Neuronal stem cell (in vitro differentiated cells): ENCODE data around the gene TIMP2.
A peak's percentile ranks its signal among the peaks of the same experiment; 100 is the strongest.

Source experiments
- DNase-seq: peaks from one replicate; pipeline ENCODE4 v3.0.0-alpha.2; 2013; ENCODE audit warnings: low spot score
- H2AFZ ChIP-seq: one replicate; pipeline ENCODE4 v1.6.1; 2013; ENCODE audit warnings: mild to moderate bottlenecking, low read length, inconsistent platforms
- H2AK5ac ChIP-seq: 2 replicates; pipeline ENCODE4 v1.6.1; 2013; ENCODE audit warnings: low read depth, mild to moderate bottlenecking, inconsistent platforms, low read length, moderate library complexity, mixed read lengths
- H2BK120ac ChIP-seq: 2 replicates; pipeline ENCODE4 v1.6.1; 2013; ENCODE audit warnings: low read depth, mild to moderate bottlenecking, inconsistent platforms, low read length, moderate library complexity, mixed read lengths
- H2BK12ac ChIP-seq: one replicate; pipeline ENCODE4 v1.6.1; 2013; ENCODE audit warnings: low read length, inconsistent platforms
- H2BK15ac ChIP-seq: 2 replicates; pipeline ENCODE4 v1.6.1; 2013; ENCODE audit warnings: mild to moderate bottlenecking, low read length, inconsistent platforms, mixed read lengths
- H2BK5ac ChIP-seq: one replicate; pipeline ENCODE4 v1.6.1; 2013; ENCODE audit warnings: inconsistent platforms, mild to moderate bottlenecking, low read length, moderate library complexity
- H3K14ac ChIP-seq: one replicate; pipeline ENCODE4 v1.6.1; 2013; ENCODE audit warnings: low read length, inconsistent platforms
- H3K18ac ChIP-seq: 2 replicates; pipeline ENCODE4 v1.6.1; 2013; ENCODE audit warnings: low read length, inconsistent platforms
- H3K23ac ChIP-seq: 2 replicates; pipeline ENCODE4 v1.6.1; 2013; ENCODE audit warnings: low read depth, mild to moderate bottlenecking, mixed read lengths, low read length, inconsistent platforms; ENCODE audit not compliant: poor library complexity
- H3K27ac ChIP-seq: replicated peaks from 3 replicates; pipeline ENCODE4 v1.5.1; 2013; ENCODE audit warnings: low read length, inconsistent platforms
- H3K27me3 ChIP-seq, 3 experiments: 2 replicates each; pipeline ENCODE4 v1.6.1; 2013; ENCODE audit warnings: low read length in 3 of 3, mild to moderate bottlenecking in 2 of 3, inconsistent platforms in 1 of 3, low read depth in 1 of 3, mixed read lengths in 1 of 3, moderate library complexity in 1 of 3; ENCODE audit not compliant: control insufficient read depth in 3 of 3, insufficient read depth in 3 of 3
- H3K36me3 ChIP-seq, 2 donors: replicated peaks in 1 of 2; 2 replicates each; pipeline ENCODE4 v1.6.1; 2013; ENCODE audit warnings: low read length in 2 of 2; ENCODE audit not compliant: control insufficient read depth in 2 of 2, insufficient read depth in 2 of 2
- H3K4ac ChIP-seq: 2 replicates; pipeline ENCODE4 v1.6.1; 2013; ENCODE audit warnings: inconsistent platforms, mild to moderate bottlenecking, low read length, moderate library complexity
- H3K4me1 ChIP-seq, 2 donors: 1 replicate in 1 of 2; 2 replicates in 1 of 2; pipeline ENCODE4 v1.6.1; 2013; ENCODE audit warnings: low read length in 2 of 2, low read depth in 1 of 2; ENCODE audit not compliant: control insufficient read depth in 2 of 2, insufficient read depth in 1 of 2
- H3K4me2 ChIP-seq: one replicate; pipeline ENCODE4 v1.6.1; 2013; ENCODE audit warnings: mild to moderate bottlenecking, low read length, inconsistent platforms; ENCODE audit not compliant: insufficient read depth, poor library complexity, severe bottlenecking
- H3K4me3 ChIP-seq, 2 donors: 2 replicates each; pipeline ENCODE4 v1.5.1; 2013; ENCODE audit warnings: low read length in 2 of 2, mild to moderate bottlenecking in 2 of 2, inconsistent platforms in 1 of 2, moderate library complexity in 1 of 2
- H3K79me1 ChIP-seq: one replicate; pipeline ENCODE4 v1.6.1; 2013; ENCODE audit warnings: low read depth, mild to moderate bottlenecking, inconsistent platforms, low read length, moderate library complexity
- H3K9ac ChIP-seq: one replicate; pipeline ENCODE4 v1.6.1; 2013; ENCODE audit warnings: mild to moderate bottlenecking, low read depth, low read length, inconsistent platforms; ENCODE audit not compliant: poor library complexity
- H3K9me3 ChIP-seq, 2 donors: replicated peaks in 1 of 2; 2 replicates each; pipeline versions ENCODE3 to v1.6.1; 2013; ENCODE audit warnings: low read length in 2 of 2, mild to moderate bottlenecking in 2 of 2, inconsistent platforms in 1 of 2, low read depth in 1 of 2, mixed read lengths in 1 of 2, moderate library complexity in 1 of 2; ENCODE audit not compliant: control insufficient read depth in 2 of 2, insufficient read depth in 1 of 2
- H4K8ac ChIP-seq: one replicate; pipeline ENCODE4 v1.6.1; 2013; ENCODE audit warnings: low read depth, mild to moderate bottlenecking, inconsistent platforms, low read length, moderate library complexity
- H4K91ac ChIP-seq: one replicate; pipeline ENCODE4 v1.6.1; 2013; ENCODE audit warnings: low read length, low read depth, mild to moderate bottlenecking, inconsistent platforms; ENCODE audit not compliant: poor library complexity
- WGBS, 2 donors: extraction: QIAGEN DNeasy Blood & Tissue Kit; methylation state at CpG; one replicate each; pipeline ENCODE4 v1.1.7; 2013; ENCODE audit warnings: missing lambda C conversion rate in 2 of 2, mixed read lengths in 1 of 2; ENCODE audit not compliant: insufficient read length in 2 of 2, insufficient replicate concordance in 1 of 2; ENCODE audit errors: extremely low coverage in 2 of 2; 5-methylcytosine and 5-hydroxymethylcytosine counted together

The TIMP2 gene

GRCh38 chr17:78855561-78856165 lies 69.5 kb downstream of the TIMP2 start:
- Histone ChIP-seq H2BK5ac (no peak overlapping the region), H3K14ac (no peak overlapping the region), H3K18ac (no peak overlapping the region), H3K79me1 (peaks cover 1% of the 10 kb centered on the region), H3K36me3 (peaks cover 20 to 39% of the 10 kb centered on the region in 2 donors), H3K9me3 (no peaks in the 10 kb centered on the region), H3K27me3 (no peaks in the 10 kb centered on the region), H3K4me1 (no peaks in the 10 kb centered on the region), H3K4me2 (no peak overlapping the region), H3K27ac (no peak overlapping the region), H2BK120ac (no peak overlapping the region), H3K4ac (no peak overlapping the region), H3K9ac (no peak overlapping the region), H2AFZ (no peak overlapping the region), H2BK15ac (no peak overlapping the region), H3K23ac (peak overlapping the region; percentile 25), H3K4me3 (no peak overlapping the region), H4K91ac (no peak overlapping the region), H4K8ac (no peak overlapping the region), H2AK5ac (no peak overlapping the region), H2BK12ac (no peak overlapping the region)
- no peak for DNase-seq
- WGBS, 2 donors: no CpG with 5 or more reads among the region's 25 CpGs

DNA sequence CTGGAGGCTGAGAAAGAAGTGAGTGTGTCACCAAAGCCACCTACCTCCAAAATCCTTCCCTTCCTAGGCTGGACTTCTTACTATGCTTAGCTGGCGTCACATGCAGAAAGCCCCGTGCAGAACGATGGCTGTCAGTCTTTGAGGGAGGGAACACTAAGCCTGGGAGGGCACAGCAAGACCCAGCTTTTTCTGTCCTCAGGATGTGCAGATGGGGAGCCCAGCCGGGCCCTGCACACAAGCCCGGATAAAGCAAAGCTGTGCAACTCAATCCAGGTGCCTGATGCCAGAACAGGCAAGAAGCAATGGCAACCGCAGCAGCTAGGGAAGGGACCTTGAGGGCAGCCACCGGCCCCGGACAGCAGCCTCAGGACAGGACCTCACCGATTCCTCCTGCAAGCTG lies 70.7 kb downstream of the TIMP2 start:
- Histone ChIP-seq H3K36me3 (peaks cover 18 to 39% of the 10 kb centered on the region in 2 donors), H2AK5ac (no peak overlapping the region), H3K18ac (no peak overlapping the region), H3K4ac (no peak overlapping the region), H2BK120ac (no peak overlapping the region), H3K9ac (no peak overlapping the region), H3K14ac (peak overlapping the region; percentile 5), H3K23ac (no peak overlapping the region), H2BK15ac (no peak overlapping the region), H4K91ac (no peak overlapping the region), H4K8ac (no peak overlapping the region), H3K79me1 (peaks cover 1% of the 10 kb centered on the region), H3K4me3 (no peak overlapping the region), H2BK5ac (no peak overlapping the region), H3K27me3 (no peaks in the 10 kb centered on the region), H2AFZ (no peak overlapping the region), H2BK12ac (no peak overlapping the region), H3K4me2 (no peak overlapping the region), H3K9me3 (no peaks in the 10 kb centered on the region), H3K27ac (no peak overlapping the region), H3K4me1 (no peaks in the 10 kb centered on the region)
- no peak for DNase-seq
- no CpG with 5 or more reads among the region's 9 CpGs for WGBS, 2 donors

DNA sequence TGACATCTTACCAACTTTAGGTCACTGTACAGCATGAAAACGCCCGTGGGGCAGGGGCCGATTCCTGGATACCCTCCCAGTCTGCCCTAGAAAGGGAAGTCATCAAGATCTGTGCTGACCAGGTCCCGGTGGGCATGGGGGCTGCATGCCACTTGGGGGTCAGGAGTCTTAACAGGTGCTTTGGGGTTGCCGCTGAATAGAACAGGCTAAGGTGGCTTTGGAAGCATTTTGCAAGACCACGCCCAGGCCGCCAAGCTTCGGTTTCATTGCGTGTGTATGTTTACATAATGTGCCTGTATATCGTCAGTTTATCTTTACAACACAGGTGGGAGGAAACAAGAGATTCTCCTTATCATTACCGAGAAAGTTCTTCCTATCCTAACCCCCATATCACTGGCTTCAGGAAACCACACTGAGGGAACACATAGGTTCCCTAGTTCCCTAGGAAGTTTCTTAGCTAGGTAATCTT lies 71.2 kb downstream of the TIMP2 start:
- Histone ChIP-seq H2AK5ac (no peak overlapping the region), H3K4ac (no peak overlapping the region), H3K27me3 (no peaks in the 10 kb centered on the region), H3K4me2 (no peak overlapping the region), H2BK5ac (no peak overlapping the region), H3K23ac (no peak overlapping the region), H3K4me3 (no peak overlapping the region), H4K8ac (no peak overlapping the region), H3K9ac (no peak overlapping the region), H3K9me3 (no peaks in the 10 kb centered on the region), H2BK120ac (no peak overlapping the region), H4K91ac (no peak overlapping the region), H3K4me1 (no peaks in the 10 kb centered on the region), H2BK12ac (no peak overlapping the region), H3K14ac (no peak overlapping the region), H2AFZ (no peak overlapping the region), H2BK15ac (no peak overlapping the region), H3K36me3 (peaks cover 18 to 39% of the 10 kb centered on the region in 2 donors), H3K79me1 (peaks cover 1% of the 10 kb centered on the region), H3K27ac (no peak overlapping the region), H3K18ac (no peak overlapping the region)
- WGBS, 2 donors: no CpG with 5 or more reads among the region's 11 CpGs
- DNase-seq: no peak

DNA sequence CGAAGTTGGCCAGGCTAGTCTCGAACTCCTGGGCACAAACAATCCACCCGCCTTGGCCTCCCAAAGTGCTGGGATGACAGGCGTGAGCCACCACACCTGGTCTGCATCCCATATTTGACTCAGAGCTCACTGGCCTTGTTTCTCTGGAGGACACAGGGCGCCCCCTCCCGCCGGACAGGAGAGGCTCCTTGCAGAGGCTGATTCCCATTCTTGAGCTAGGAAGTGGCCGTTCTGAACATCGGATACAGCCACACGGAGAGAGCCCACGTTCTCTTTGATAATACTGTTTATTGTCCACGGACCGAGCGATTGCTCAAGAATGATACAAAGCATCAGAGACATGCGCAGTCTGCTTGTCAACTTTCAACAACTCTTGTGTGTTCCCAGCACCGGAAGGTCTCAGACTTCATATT lies 72.5 kb downstream of the TIMP2 start:
- H2BK5ac ChIP-seq: peak overlapping the region; percentile 53
- no peak overlapping the region for H3K27ac ChIP-seq
- no peak overlapping the region for H3K4me2 ChIP-seq
- no peak overlapping the region for H3K14ac ChIP-seq
- no peaks in the 10 kb centered on the region for H3K27me3 ChIP-seq
- H3K18ac ChIP-seq: no peak overlapping the region
- peaks cover 18 to 39% of the 10 kb centered on the region in 2 donors for H3K36me3 ChIP-seq
- no peak overlapping the region for H2BK15ac ChIP-seq
- peak overlapping the region; percentile 11 for H3K4ac ChIP-seq
- no peak overlapping the region for H2AFZ ChIP-seq
- no peak overlapping the region for H4K8ac ChIP-seq
- no CpG with 5 or more reads among the region's 16 CpGs for WGBS, 2 donors
- H3K4me3 ChIP-seq: no peak overlapping the region
- DNase-seq: no peak
- no peaks in the 10 kb centered on the region for H3K9me3 ChIP-seq
- H2AK5ac ChIP-seq: no peak overlapping the region
- H3K9ac ChIP-seq: no peak overlapping the region
- no peak overlapping the region for H2BK12ac ChIP-seq
- no peak overlapping the region for H3K23ac ChIP-seq
- H3K4me1 ChIP-seq: no peaks in the 10 kb centered on the region
- H4K91ac ChIP-seq: no peak overlapping the region
- peaks cover 1% of the 10 kb centered on the region for H3K79me1 ChIP-seq
- no peak overlapping the region for H2BK120ac ChIP-seq
